HepG2 (cell line): ENCODE data around the gene ETS2. TPM values are rescaled to one million over a fixed set of nuclear protein-coding genes. Genes with fewer than 3 reads are reported as not detected.

ENCODE experiments used
- ASH2L ChIP-seq: fragments of 300-600, 200-600 bp; sonication (generic); IDR thresholded peaks from 2 replicates; pipeline ENCODE4 v1.7.0; 2017; ENCODE audit warnings: low read depth, mild to moderate bottlenecking, moderate library complexity, mixed read lengths, low read length; ENCODE audit not compliant: insufficient read length
- CSRNP1 ChIP-seq: sonication (generic); formaldehyde crosslinking; IDR thresholded peaks from 2 replicates; pipeline ENCODE4 v1.8.1; 2023; ENCODE audit warnings: mild to moderate bottlenecking, missing genetic modification reagents
- FOXA1 ChIP-seq, 2 experiments: fragments of 450-650 bp in 1 of 2; sonication (generic) in 1 of 2; formaldehyde crosslinking in 1 of 2; IDR thresholded peaks; 2 replicates each; pipeline versions ENCODE4 v1.4.0 to v1.6.1; 2016 to 2020; ENCODE audit warnings: missing genetic modification reagents in 1 of 2
- HNRNPK ChIP-seq: fragments of 200-400 bp; formaldehyde crosslinking; IDR thresholded peaks from 2 replicates; pipeline ENCODE4 v1.6.1; 2018; ENCODE audit warnings: low read length, low read depth, moderate library complexity, mild to moderate bottlenecking; ENCODE audit not compliant: poor library complexity, severe bottlenecking
- MEIS2 ChIP-seq: sonication (generic); formaldehyde crosslinking; IDR thresholded peaks from 2 replicates; pipeline ENCODE4 v1.9.0; 2021; ENCODE audit warnings: mild to moderate bottlenecking, missing genetic modification reagents
- NR2C2 ChIP-seq: sonication (generic); formaldehyde crosslinking; IDR thresholded peaks from 2 replicates; pipeline ENCODE4 v1.4.0; 2020; ENCODE audit warnings: missing genetic modification reagents, mild to moderate bottlenecking, moderate library complexity, borderline replicate concordance
- NR2F6 ChIP-seq, 2 experiments: IDR thresholded peaks; 2 replicates each; pipeline ENCODE4 v1.6.1; 2016; ENCODE audit warnings: antibody characterized with exemption in 1 of 2, mild to moderate bottlenecking in 1 of 2
- RBFOX2 ChIP-seq: fragments of 200-400 bp; formaldehyde crosslinking; IDR thresholded peaks from 2 replicates; pipeline ENCODE4 v1.6.1; 2017; ENCODE audit warnings: low read depth, mild to moderate bottlenecking, low read length
- RXRB ChIP-seq: IDR thresholded peaks from 2 replicates; pipeline ENCODE4 v1.6.1; 2016; ENCODE audit warnings: borderline replicate concordance, missing genetic modification reagents, missing compliant biosample characterization
- TSC22D2 ChIP-seq: sonication (generic); formaldehyde crosslinking; IDR thresholded peaks from 2 replicates; pipeline ENCODE4 v1.5.1; 2020; ENCODE audit warnings: missing genetic modification reagents, mild to moderate bottlenecking, borderline replicate concordance
- ZNF292 ChIP-seq: sonication (generic); formaldehyde crosslinking; IDR thresholded peaks from 2 replicates; pipeline ENCODE4 v1.8.1; 2022; ENCODE audit warnings: mild to moderate bottlenecking, low read depth, missing genetic modification reagents, borderline replicate concordance
- ZNF317 ChIP-seq: sonication (generic); formaldehyde crosslinking; IDR thresholded peaks from 2 replicates; pipeline ENCODE4 v1.5.0; 2020; ENCODE audit warnings: mild to moderate bottlenecking, missing genetic modification reagents
- ZNF557 ChIP-seq: sonication (generic); formaldehyde crosslinking; IDR thresholded peaks from 2 replicates; pipeline ENCODE4 v1.4.0; 2020; ENCODE audit warnings: missing genetic modification reagents
- ZNF780A ChIP-seq: sonication (generic); formaldehyde crosslinking; IDR thresholded peaks from 2 replicates; pipeline ENCODE4 v1.8.0; 2022; ENCODE audit warnings: mild to moderate bottlenecking, missing genetic modification reagents, moderate library complexity
- ZSCAN21 ChIP-seq: sonication (generic); formaldehyde crosslinking; IDR thresholded peaks from 2 replicates; pipeline ENCODE4 v1.8.0; 2022; ENCODE audit warnings: mild to moderate bottlenecking, missing genetic modification reagents, moderate library complexity, borderline replicate concordance
- polyA plus RNA-seq, 8 experiments: library from polyadenylated mRNA; depleted of rRNA in 3 of 8; stranded (reverse) in 7 of 8; unstranded in 1 of 8; fragments of >200 nt; fragmentation: Illumina TruSeq in 4 of 8; extraction: Trizol in 4 of 8; gene quantifications; 2 replicates each; pipeline versions ENCODE4 v1.2.1 to v1.2.3, GENCODE V29; 2011 to 2016; ENCODE audit warnings: low read depth in 4 of 8, missing spikeins in 1 of 8, mixed read lengths in 1 of 8; ENCODE audit not compliant: insufficient read depth in 1 of 8
- total RNA-seq, 5 experiments: library from RNA; depleted of rRNA; stranded (reverse); fragments of >200 nt; fragmentation: Illumina TruSeq; extraction: Trizol; gene quantifications; 2 replicates each; pipeline ENCODE4 v1.2.3, GENCODE V29; 2016; ENCODE audit warnings: low read depth in 1 of 5
- TF ChIP-seq, protein P1 (sequence below): sonication (generic); formaldehyde crosslinking; IDR thresholded peaks from 2 replicates; pipeline ENCODE4 v1.5.0; 2020; ENCODE audit warnings: mild to moderate bottlenecking, missing genetic modification reagents, moderate library complexity
- TF ChIP-seq, protein P2 (sequence below): IDR thresholded peaks from 2 replicates; pipeline ENCODE4 v1.4.0; 2020; ENCODE audit warnings: mild to moderate bottlenecking, missing genetic modification reagents
- TF ChIP-seq, protein P3 (sequence below): sonication (generic); formaldehyde crosslinking; IDR thresholded peaks from 2 replicates; pipeline ENCODE4 v1.4.0; 2020; ENCODE audit warnings: mild to moderate bottlenecking, missing genetic modification reagents

Gene ETS2
- total and polyA plus RNA-seq, 2 of the 13 experiments (the other 11 are each of a cell fraction or from before 2014, with no cell fraction given) = 24.6 to 64.4 TPM

- TF ChIP-seq CSRNP1 (CRISPR knock-in tag) (no peak), RBFOX2 (no peak), RXRB (CRISPR knock-in tag) (0 out of 2 replicates have a peak, but pooled peaks have one; percentile 23), TSC22D2 (CRISPR knock-in tag) (no peak), ZSCAN21 (CRISPR knock-in tag) (no peak), ZNF557 (CRISPR knock-in tag) (no peak), NR2C2 (CRISPR knock-in tag) (no peak), MEIS2 (CRISPR knock-in tag) (no peak), FOXA1 (IDR thresholded peaks at IDR 0.05) (no peak), FOXA1 (CRISPR knock-in tag; IDR thresholded peaks at IDR 0.05) (0 out of 2 replicates have a peak, but pooled peaks have one; percentile 36), ZNF780A (CRISPR knock-in tag) (no peak), ZNF317 (no peak), HNRNPK (no peak), NR2F6 (IDR thresholded peaks at IDR 0.05) (no peak; the same call in 1 of the 2 replicates), NR2F6 (CRISPR knock-in tag; IDR thresholded peaks at IDR 0.05) (peak; percentile 46), ZNF292 (CRISPR knock-in tag) (0 out of 2 replicates have a peak, but pooled peaks have one; percentile 8), ASH2L (no peak)
- TF ChIP-seq, protein P1, sequence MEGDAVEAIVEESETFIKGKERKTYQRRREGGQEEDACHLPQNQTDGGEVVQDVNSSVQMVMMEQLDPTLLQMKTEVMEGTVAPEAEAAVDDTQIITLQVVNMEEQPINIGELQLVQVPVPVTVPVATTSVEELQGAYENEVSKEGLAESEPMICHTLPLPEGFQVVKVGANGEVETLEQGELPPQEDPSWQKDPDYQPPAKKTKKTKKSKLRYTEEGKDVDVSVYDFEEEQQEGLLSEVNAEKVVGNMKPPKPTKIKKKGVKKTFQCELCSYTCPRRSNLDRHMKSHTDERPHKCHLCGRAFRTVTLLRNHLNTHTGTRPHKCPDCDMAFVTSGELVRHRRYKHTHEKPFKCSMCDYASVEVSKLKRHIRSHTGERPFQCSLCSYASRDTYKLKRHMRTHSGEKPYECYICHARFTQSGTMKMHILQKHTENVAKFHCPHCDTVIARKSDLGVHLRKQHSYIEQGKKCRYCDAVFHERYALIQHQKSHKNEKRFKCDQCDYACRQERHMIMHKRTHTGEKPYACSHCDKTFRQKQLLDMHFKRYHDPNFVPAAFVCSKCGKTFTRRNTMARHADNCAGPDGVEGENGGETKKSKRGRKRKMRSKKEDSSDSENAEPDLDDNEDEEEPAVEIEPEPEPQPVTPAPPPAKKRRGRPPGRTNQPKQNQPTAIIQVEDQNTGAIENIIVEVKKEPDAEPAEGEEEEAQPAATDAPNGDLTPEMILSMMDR (CRISPR knock-in tag) = no peak
- TF ChIP-seq, protein P2, sequence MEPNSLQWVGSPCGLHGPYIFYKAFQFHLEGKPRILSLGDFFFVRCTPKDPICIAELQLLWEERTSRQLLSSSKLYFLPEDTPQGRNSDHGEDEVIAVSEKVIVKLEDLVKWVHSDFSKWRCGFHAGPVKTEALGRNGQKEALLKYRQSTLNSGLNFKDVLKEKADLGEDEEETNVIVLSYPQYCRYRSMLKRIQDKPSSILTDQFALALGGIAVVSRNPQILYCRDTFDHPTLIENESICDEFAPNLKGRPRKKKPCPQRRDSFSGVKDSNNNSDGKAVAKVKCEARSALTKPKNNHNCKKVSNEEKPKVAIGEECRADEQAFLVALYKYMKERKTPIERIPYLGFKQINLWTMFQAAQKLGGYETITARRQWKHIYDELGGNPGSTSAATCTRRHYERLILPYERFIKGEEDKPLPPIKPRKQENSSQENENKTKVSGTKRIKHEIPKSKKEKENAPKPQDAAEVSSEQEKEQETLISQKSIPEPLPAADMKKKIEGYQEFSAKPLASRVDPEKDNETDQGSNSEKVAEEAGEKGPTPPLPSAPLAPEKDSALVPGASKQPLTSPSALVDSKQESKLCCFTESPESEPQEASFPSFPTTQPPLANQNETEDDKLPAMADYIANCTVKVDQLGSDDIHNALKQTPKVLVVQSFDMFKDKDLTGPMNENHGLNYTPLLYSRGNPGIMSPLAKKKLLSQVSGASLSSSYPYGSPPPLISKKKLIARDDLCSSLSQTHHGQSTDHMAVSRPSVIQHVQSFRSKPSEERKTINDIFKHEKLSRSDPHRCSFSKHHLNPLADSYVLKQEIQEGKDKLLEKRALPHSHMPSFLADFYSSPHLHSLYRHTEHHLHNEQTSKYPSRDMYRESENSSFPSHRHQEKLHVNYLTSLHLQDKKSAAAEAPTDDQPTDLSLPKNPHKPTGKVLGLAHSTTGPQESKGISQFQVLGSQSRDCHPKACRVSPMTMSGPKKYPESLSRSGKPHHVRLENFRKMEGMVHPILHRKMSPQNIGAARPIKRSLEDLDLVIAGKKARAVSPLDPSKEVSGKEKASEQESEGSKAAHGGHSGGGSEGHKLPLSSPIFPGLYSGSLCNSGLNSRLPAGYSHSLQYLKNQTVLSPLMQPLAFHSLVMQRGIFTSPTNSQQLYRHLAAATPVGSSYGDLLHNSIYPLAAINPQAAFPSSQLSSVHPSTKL (CRISPR knock-in tag) = peak; percentile 51
- TF ChIP-seq, protein P3, sequence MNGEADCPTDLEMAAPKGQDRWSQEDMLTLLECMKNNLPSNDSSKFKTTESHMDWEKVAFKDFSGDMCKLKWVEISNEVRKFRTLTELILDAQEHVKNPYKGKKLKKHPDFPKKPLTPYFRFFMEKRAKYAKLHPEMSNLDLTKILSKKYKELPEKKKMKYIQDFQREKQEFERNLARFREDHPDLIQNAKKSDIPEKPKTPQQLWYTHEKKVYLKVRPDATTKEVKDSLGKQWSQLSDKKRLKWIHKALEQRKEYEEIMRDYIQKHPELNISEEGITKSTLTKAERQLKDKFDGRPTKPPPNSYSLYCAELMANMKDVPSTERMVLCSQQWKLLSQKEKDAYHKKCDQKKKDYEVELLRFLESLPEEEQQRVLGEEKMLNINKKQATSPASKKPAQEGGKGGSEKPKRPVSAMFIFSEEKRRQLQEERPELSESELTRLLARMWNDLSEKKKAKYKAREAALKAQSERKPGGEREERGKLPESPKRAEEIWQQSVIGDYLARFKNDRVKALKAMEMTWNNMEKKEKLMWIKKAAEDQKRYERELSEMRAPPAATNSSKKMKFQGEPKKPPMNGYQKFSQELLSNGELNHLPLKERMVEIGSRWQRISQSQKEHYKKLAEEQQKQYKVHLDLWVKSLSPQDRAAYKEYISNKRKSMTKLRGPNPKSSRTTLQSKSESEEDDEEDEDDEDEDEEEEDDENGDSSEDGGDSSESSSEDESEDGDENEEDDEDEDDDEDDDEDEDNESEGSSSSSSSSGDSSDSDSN (CRISPR knock-in tag) = no peak
Measured at GRCh38 chr21:38784458-38785266, 21.1 kb upstream of the ETS2 start (continued).
